K562 (cell line): Measurements from ENCODE around the gene CCNJL. TPM values are rescaled to one million over a fixed set of nuclear protein-coding genes. Genes with fewer than 3 reads are reported as not detected.

Experiments used
- ATAC-seq: fragments of 200-7000 bp; cut with Tn5 transposase; 3 replicates; pipeline ENCODE4 v1.9.1; 2020; ENCODE audit warnings: moderate library complexity
- BruUV-seq: library from RNA; stranded (reverse); fragments of 400-500 nt; replicated peaks from 2 replicates; lab custom pipeline; 2021; lab: Mats Ljungman, UMichigan
- CTCF ChIA-PET: fragments of 300-600 bp; formaldehyde crosslinking; extraction: SDS; loops from one replicate; lab custom pipeline; 2021; ENCODE audit warnings: low intra/inter-chr PET ratio; lab: Yijun Ruan, JAX
- POLR2A ChIA-PET: fragments of 300-600, 350-650 bp; sonication (Branson Sonifier 250); formaldehyde crosslinking; extraction: SDS; loops from one replicate; lab custom pipeline; 2021; ENCODE audit warnings: antibody characterized with exemption, inconsistent platforms; lab: Yijun Ruan, JAX
- DNase-seq, 4 experiments: peaks; one replicate each; pipeline versions ENCODE4 v3.0.0 to v3.0.0-alpha.2; 2011 to 2018; ENCODE audit warnings: low spot score in 3 of 4, mixed read lengths in 3 of 4; ENCODE audit errors: extremely low read depth in 1 of 4
- FAIRE-seq: peaks from 2 replicates; lab custom pipeline; 2011; peaks lifted over from hg19 to GRCh38; lab: Jason Lieb, UNC
- H2AFZ ChIP-seq: 2 replicates; pipeline ENCODE4 v1.6.0; 2011; ENCODE audit warnings: low read depth, low read length, control low read depth, inconsistent platforms
- H3K27ac ChIP-seq: fragments of 200-600 bp; 3 replicates; pipeline ENCODE4 v1.8.0; 2011; ENCODE audit warnings: low read depth, mild to moderate bottlenecking, control low read depth, inconsistent platforms, low read length, moderate library complexity, mixed read lengths; ENCODE audit errors: extremely low read depth
- H3K27me3 ChIP-seq, 2 experiments: fragments of 300-600 bp in 1 of 2; 2 replicates in 1 of 2; 3 replicates in 1 of 2; pipeline versions ENCODE4 v1.6.0 to v1.8.0; 2011; ENCODE audit warnings: inconsistent platforms in 2 of 2, low read length in 2 of 2, mild to moderate bottlenecking in 1 of 2, mixed read lengths in 1 of 2, moderate library complexity in 1 of 2; ENCODE audit not compliant: control insufficient read depth in 2 of 2, insufficient read depth in 2 of 2
- H3K36me3 ChIP-seq: fragments of 300-600 bp; 3 replicates; pipeline ENCODE4 v1.8.0; 2011; ENCODE audit warnings: mild to moderate bottlenecking, low read length, inconsistent platforms; ENCODE audit not compliant: control insufficient read depth, insufficient read depth
- H3K4me1 ChIP-seq, 2 experiments: fragments of 200-600 bp in 1 of 2; replicated peaks in 1 of 2; 2 replicates in 1 of 2; 3 replicates in 1 of 2; pipeline versions ENCODE4 v1.5.1 to v1.8.0; 2011; ENCODE audit warnings: inconsistent platforms in 2 of 2, low read length in 2 of 2, mild to moderate bottlenecking in 1 of 2, mixed read lengths in 1 of 2, moderate library complexity in 1 of 2; ENCODE audit not compliant: control insufficient read depth in 2 of 2, insufficient read depth in 2 of 2
- H3K4me2 ChIP-seq: 2 replicates; pipeline ENCODE4 v1.6.1; 2011; ENCODE audit warnings: low read length, control low read depth, inconsistent platforms, mixed read lengths; ENCODE audit not compliant: insufficient read depth
- H3K4me3 ChIP-seq: fragments of 200-600 bp; sonication (generic), shearing (Covaris generic); 2 replicates; pipeline ENCODE4 v1.5.1; 2016; ENCODE audit warnings: control low read depth, inconsistent platforms
- H3K79me2 ChIP-seq: fragments of 200-600 bp; 3 replicates; pipeline ENCODE4 v1.8.0; 2011; ENCODE audit warnings: low read length, inconsistent platforms; ENCODE audit not compliant: control insufficient read depth, insufficient read depth
- H3K9ac ChIP-seq, 2 experiments: 2 replicates each; pipeline versions ENCODE4 v1.6.0 to v1.6.1; 2011; ENCODE audit warnings: low read depth in 2 of 2, low read length in 2 of 2, control low read depth in 1 of 2, inconsistent platforms in 1 of 2, mild to moderate bottlenecking in 1 of 2, mixed read lengths in 1 of 2; ENCODE audit not compliant: insufficient read depth in 1 of 2
- H3K9me1 ChIP-seq: one replicate; pipeline ENCODE4 v1.6.0; 2011; ENCODE audit warnings: inconsistent platforms, mild to moderate bottlenecking, low read length, moderate library complexity; ENCODE audit not compliant: control insufficient read depth, insufficient read depth
- H3K9me3 ChIP-seq: replicated peaks from 2 replicates; pipeline ENCODE4 v1.5.1; 2011; ENCODE audit warnings: low read depth, low read length, inconsistent platforms; ENCODE audit not compliant: control insufficient read depth, insufficient read depth
- H4K20me1 ChIP-seq: replicated peaks from 2 replicates; pipeline ENCODE4 v1.6.1; 2011; ENCODE audit warnings: low read length, inconsistent platforms, mixed read lengths; ENCODE audit not compliant: control insufficient read depth, insufficient read depth
- ASH1L ChIP-seq: fragments of 450-650 bp; IDR thresholded peaks from 2 replicates; pipeline ENCODE4 v1.6.1; 2018; ENCODE audit warnings: borderline replicate concordance, mild to moderate bottlenecking, low read depth; ENCODE audit not compliant: partially characterized antibody
- CBFB ChIP-seq: sonication (generic); formaldehyde crosslinking; IDR thresholded peaks from 2 replicates; pipeline ENCODE4 v1.4.0; 2020; ENCODE audit warnings: mild to moderate bottlenecking, missing genetic modification reagents
- CGGBP1 ChIP-seq: fragments of 250-450 bp; sonication (Bioruptor Pico); IDR thresholded peaks from 2 replicates; pipeline ENCODE4 v1.9.0; 2021; ENCODE audit warnings: mild to moderate bottlenecking
- CREB3 ChIP-seq: fragments of 450-650 bp; conservative IDR thresholded peaks from 2 replicates; pipeline ENCODE4 v1.6.1; 2016; ENCODE audit warnings: missing genetic modification characterization, low read depth, mild to moderate bottlenecking, missing compliant biosample characterization, moderate library complexity
- ETV1 ChIP-seq: fragments of 450-650 bp; conservative IDR thresholded peaks from 2 replicates; pipeline ENCODE4 v1.6.1; 2016; ENCODE audit warnings: missing genetic modification characterization, control low read depth, low read depth, missing compliant biosample characterization
- ILF3 ChIP-seq: fragments of 450-650 bp; IDR thresholded peaks from 2 replicates; pipeline ENCODE4 v1.6.1; 2018; ENCODE audit warnings: antibody characterized with exemption, mild to moderate bottlenecking, moderate library complexity, borderline replicate concordance
- MAFF ChIP-seq: IDR thresholded peaks from 2 replicates; pipeline ENCODE4 v1.6.1; 2012; ENCODE audit warnings: low read length, improper control_type of control experiment
- POU5F1 ChIP-seq: fragments of 150-350 bp; IDR thresholded peaks from 2 replicates; pipeline ENCODE4 v1.6.1; 2014; ENCODE audit warnings: borderline replicate concordance, low read length, low read depth, mild to moderate bottlenecking; ENCODE audit not compliant: partially characterized antibody
- PTBP1 ChIP-seq: fragments of 200-400 bp; formaldehyde crosslinking; IDR thresholded peaks from 2 replicates; pipeline ENCODE4 v1.6.1; 2017; ENCODE audit warnings: low read depth, low read length
- SLC30A9 ChIP-seq: fragments of 250-450 bp; sonication (Bioruptor Pico); IDR thresholded peaks from 2 replicates; pipeline ENCODE4 v1.8.0; 2022; ENCODE audit warnings: mild to moderate bottlenecking, moderate library complexity
- USF2 ChIP-seq: sonication (generic); formaldehyde crosslinking; IDR thresholded peaks from 2 replicates; pipeline ENCODE4 v1.5.0; 2020; ENCODE audit warnings: missing genetic modification reagents
- ZNF263 ChIP-seq: sonication (generic); formaldehyde crosslinking; IDR thresholded peaks from 2 replicates; pipeline ENCODE4 v1.8.0; 2022; ENCODE audit warnings: mild to moderate bottlenecking, missing genetic modification reagents, borderline replicate concordance
- ZNF431 ChIP-seq: sonication (generic); formaldehyde crosslinking; IDR thresholded peaks from 2 replicates; pipeline ENCODE4 v1.8.0; 2022; ENCODE audit warnings: mild to moderate bottlenecking, missing genetic modification reagents
- ZNF583 ChIP-seq: fragments of 250-450 bp; sonication (Bioruptor Pico); IDR thresholded peaks from 2 replicates; pipeline ENCODE4 v1.4.0; 2020
- ZNF77 ChIP-seq: fragments of 250-450 bp; sonication (Bioruptor Pico); IDR thresholded peaks from 2 replicates; pipeline ENCODE4 v1.5.0; 2020
- WGBS: fragments of 100-300 bp; shearing (Covaris generic); methylation state at CpG from one replicate; pipeline ENCODE4 v1.1.6; 2016; ENCODE audit warnings: low coverage, mixed read lengths; ENCODE audit not compliant: insufficient coverage; ENCODE audit errors: missing lambda C conversion rate; 5-methylcytosine and 5-hydroxymethylcytosine counted together
- in situ Hi-C: fragments of 300-500 bp; cut with MboI; formaldehyde crosslinking; loops from 4 replicates; pipeline ENCODE4 v1.15.0; 2018; ENCODE audit warnings: inconsistent platforms, mixed read lengths
- intact Hi-C: fragments of 100-400 bp; cut with micrococcal nuclease; formaldehyde crosslinking; loops from 2 replicates; pipeline ENCODE4 v1.14.2; 2022
- polyA plus RNA-seq, 8 experiments: library from polyadenylated mRNA; depleted of rRNA in 4 of 8; stranded (reverse) in 5 of 8; unstranded in 3 of 8; fragments of >200 nt; fragmentation: Nextera tagmentation in 2 of 8; fragmentation: Illumina TruSeq in 1 of 8; extraction: Ambion mirVana in 2 of 8; extraction: Trizol in 1 of 8; gene quantifications; 2 replicates each; pipeline versions ENCODE4 v1.2.1 to v1.2.3, GENCODE V29; 2011 to 2014; ENCODE audit warnings: inconsistent platforms in 1 of 8, missing spikeins in 1 of 8
- total RNA-seq, 7 experiments: library from RNA; depleted of rRNA in 6 of 7; stranded (reverse); fragments of >200 nt in 6 of 7; fragmentation: Illumina TruSeq in 2 of 7; extraction: Trizol in 2 of 7; gene quantifications; 2 replicates each; pipeline versions ENCODE4 v1.2.1 to v1.2.3, GENCODE V29; 2011 to 2021; ENCODE audit warnings: low replicate concordance in 1 of 7
- TF ChIP-seq, protein P1 (sequence below), 2 experiments: IDR thresholded peaks; 2 replicates each; pipeline ENCODE4 v1.6.1; 2012; ENCODE audit warnings: improper control_type of control experiment in 2 of 2, low read depth in 2 of 2, low read length in 2 of 2, borderline replicate concordance in 1 of 2
- TF ChIP-seq, protein P2 (sequence below), 2 experiments: fragments of 450-650 bp in 1 of 2; sonication (generic) in 1 of 2; formaldehyde crosslinking in 1 of 2; IDR thresholded peaks in 1 of 2; conservative IDR thresholded peaks in 1 of 2; 2 replicates each; pipeline versions ENCODE4 v1.6.1 to v1.8.1; 2016 to 2023; ENCODE audit warnings: mild to moderate bottlenecking in 2 of 2, moderate library complexity in 2 of 2, inconsistent platforms in 1 of 2, missing genetic modification reagents in 1 of 2

The CCNJL gene
- total and polyA plus RNA-seq, 9 of the 15 experiments (the other 6 are each of a cell fraction or from before 2014, with no cell fraction given), result 0.04 TPM; not detected in 8

GRCh38 chr5:160357394-160357793, 45.0 kb upstream of the CCNJL start:
- Histone ChIP-seq H3K4me1 (peaks cover 0 to under 1% of the 10 kb centered on the region in 2 experiments; a peak in 2 of 5 replicates), H3K79me2 (no peaks in the 10 kb centered on the region), H4K20me1 (no peaks in the 10 kb centered on the region; the same call in 1 of the 2 replicates), H3K9ac (no peak overlapping the region), H3K27me3 (peaks cover 0 to 49% of the 10 kb centered on the region in 2 experiments; a peak in 4 of 5 replicates), H3K36me3 (no peaks in the 10 kb centered on the region), H2AFZ (no peak overlapping the region), H3K27ac (no peak overlapping the region), H3K9me1 (no peaks in the 10 kb centered on the region), H3K9me3 (no peaks in the 10 kb centered on the region), H3K4me2 (no peak overlapping the region), H3K4me3 (no peak overlapping the region)
- in situ Hi-C loops, result no loop called here
- POLR2A ChIA-PET, result interaction anchor here (0.6 kb wide), 1 partner anchor 46 kb away, joined by 4 read pairs; no protein-coding TSS in a partner anchor
- DNase-seq, result no peak
- FAIRE-seq, result no peak
- no TSS peak for BruUV-seq
- WGBS, result 7% methylated on average over 6 of the region's 7 CpGs
- no peak for ATAC-seq
- CTCF ChIA-PET, result no interaction called here
- intact Hi-C loops, result no loop called here
- TF ChIP-seq, protein P1, sequence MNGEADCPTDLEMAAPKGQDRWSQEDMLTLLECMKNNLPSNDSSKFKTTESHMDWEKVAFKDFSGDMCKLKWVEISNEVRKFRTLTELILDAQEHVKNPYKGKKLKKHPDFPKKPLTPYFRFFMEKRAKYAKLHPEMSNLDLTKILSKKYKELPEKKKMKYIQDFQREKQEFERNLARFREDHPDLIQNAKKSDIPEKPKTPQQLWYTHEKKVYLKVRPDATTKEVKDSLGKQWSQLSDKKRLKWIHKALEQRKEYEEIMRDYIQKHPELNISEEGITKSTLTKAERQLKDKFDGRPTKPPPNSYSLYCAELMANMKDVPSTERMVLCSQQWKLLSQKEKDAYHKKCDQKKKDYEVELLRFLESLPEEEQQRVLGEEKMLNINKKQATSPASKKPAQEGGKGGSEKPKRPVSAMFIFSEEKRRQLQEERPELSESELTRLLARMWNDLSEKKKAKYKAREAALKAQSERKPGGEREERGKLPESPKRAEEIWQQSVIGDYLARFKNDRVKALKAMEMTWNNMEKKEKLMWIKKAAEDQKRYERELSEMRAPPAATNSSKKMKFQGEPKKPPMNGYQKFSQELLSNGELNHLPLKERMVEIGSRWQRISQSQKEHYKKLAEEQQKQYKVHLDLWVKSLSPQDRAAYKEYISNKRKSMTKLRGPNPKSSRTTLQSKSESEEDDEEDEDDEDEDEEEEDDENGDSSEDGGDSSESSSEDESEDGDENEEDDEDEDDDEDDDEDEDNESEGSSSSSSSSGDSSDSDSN (IDR thresholded peaks at IDR 0.05; ENCODE audit: borderline replicate concordance in 1 of 2, low read depth in 2 of 2, low read length in 2 of 2), result no peak
- no peak for TF ChIP-seq CBFB (CRISPR knock-in tag)
- no peak for TF ChIP-seq ZNF263 (CRISPR knock-in tag)
- no peak for TF ChIP-seq MAFF
- no peak for TF ChIP-seq ILF3
- TF ChIP-seq ZNF583 (CRISPR knock-in tag), result no peak
- TF ChIP-seq ZNF77 (CRISPR knock-in tag), result no peak
- TF ChIP-seq USF2 (CRISPR knock-in tag), result no peak
- no peak for TF ChIP-seq SLC30A9 (CRISPR knock-in tag)
- TF ChIP-seq POU5F1, result no peak
- TF ChIP-seq CREB3 (tag), result no peak
- no peak for TF ChIP-seq ETV1 (tag)
- no peak for TF ChIP-seq CGGBP1
- no peak for TF ChIP-seq ASH1L
- no peak for TF ChIP-seq ZNF431 (CRISPR knock-in tag)
- TF ChIP-seq, protein P2, sequence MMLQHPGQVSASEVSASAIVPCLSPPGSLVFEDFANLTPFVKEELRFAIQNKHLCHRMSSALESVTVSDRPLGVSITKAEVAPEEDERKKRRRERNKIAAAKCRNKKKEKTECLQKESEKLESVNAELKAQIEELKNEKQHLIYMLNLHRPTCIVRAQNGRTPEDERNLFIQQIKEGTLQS (IDR thresholded peaks at IDR 0.05), result no peak
- TF ChIP-seq, protein P2 (CRISPR knock-in tag; conservative IDR thresholded peaks at IDR 0.05), result no peak
- TF ChIP-seq PTBP1, result no peak
